Lung (tissue), 12 donors: ENCODE data around the gene CCDC8. TPM values are rescaled to one million over a fixed set of nuclear protein-coding genes. Genes with fewer than 3 reads are reported as not detected.
A peak's percentile ranks its signal among the peaks of the same experiment; 100 is the strongest.

Experiments
- ATAC-seq: fragments of 200-7000 bp; cut with Tn5 transposase; one replicate; pipeline ENCODE4 v1.9.1; 2020; ENCODE audit warnings: moderate number of reproducible peaks; ENCODE audit not compliant: insufficient read depth, low FRiP score
- DNase-seq, 3 donors: peaks; one replicate each; pipeline ENCODE4 v3.0.0-alpha.2; 2013 to 2017
- H3K27ac ChIP-seq, 2 donors: one replicate each; pipeline ENCODE4 v1.5.1; 2013; ENCODE audit warnings: mild to moderate bottlenecking in 2 of 2, moderate library complexity in 2 of 2, control low read depth in 1 of 2, inconsistent platforms in 1 of 2, low read depth in 1 of 2, low read length in 1 of 2
- H3K27me3 ChIP-seq, 3 donors: one replicate each; pipeline ENCODE4 v1.5.1; 2013; ENCODE audit warnings: low read length in 2 of 3; ENCODE audit not compliant: control insufficient read depth in 3 of 3, insufficient read depth in 3 of 3
- H3K36me3 ChIP-seq, 4 donors: one replicate each; pipeline ENCODE4 v1.5.1; 2013; ENCODE audit warnings: low read length in 4 of 4, mild to moderate bottlenecking in 1 of 4, moderate library complexity in 1 of 4; ENCODE audit not compliant: control insufficient read depth in 4 of 4, insufficient read depth in 4 of 4
- H3K4me1 ChIP-seq, 5 donors: one replicate each; pipeline ENCODE4 v1.5.1; 2013; ENCODE audit warnings: low read length in 5 of 5, mild to moderate bottlenecking in 2 of 5, moderate library complexity in 1 of 5; ENCODE audit not compliant: control insufficient read depth in 5 of 5, insufficient read depth in 5 of 5
- H3K4me3 ChIP-seq: one replicate; pipeline ENCODE4 v1.5.1; 2013; ENCODE audit warnings: mild to moderate bottlenecking, control low read depth, moderate library complexity
- H3K9ac ChIP-seq, 2 donors: one replicate each; pipeline ENCODE4 v1.5.1; 2013; ENCODE audit warnings: low read length in 2 of 2, control low read depth in 1 of 2; ENCODE audit not compliant: insufficient read depth in 1 of 2
- H3K9me3 ChIP-seq, 4 donors: one replicate each; pipeline ENCODE4 v1.5.1; 2013; ENCODE audit warnings: low read length in 3 of 4, mild to moderate bottlenecking in 1 of 4, moderate library complexity in 1 of 4; ENCODE audit not compliant: control insufficient read depth in 4 of 4, insufficient read depth in 3 of 4
- CTCF ChIP-seq: IDR thresholded peaks from 2 replicates; pipeline ENCODE4 v1.5.1; 2012; ENCODE audit warnings: mild to moderate bottlenecking; ENCODE audit errors: control extremely low read depth, extremely low read depth
- WGBS, 2 donors: extraction: QIAGEN DNeasy Blood & Tissue Kit; methylation state at CpG; one replicate each; pipeline ENCODE4 v1.1.7; 2013; 5-methylcytosine and 5-hydroxymethylcytosine counted together
- polyA plus RNA-seq, 2 donors: library from polyadenylated mRNA; stranded (reverse); fragments of 200-250 nt; gene quantifications; one replicate each; pipeline ENCODE4 v1.2.1, GENCODE V29; 2013
- total RNA-seq, 2 donors: library from RNA; depleted of rRNA in 1 of 2; stranded (reverse); fragments of >200 nt in 1 of 2; gene quantifications; one replicate each; pipeline ENCODE4 v1.2.1, GENCODE V29; 2014 to 2021
- donor health status: control.
- donor health status: control.
- donor health status: Bipolar disorder and iron deficiency.
- donor health status: healthy.
- donor health status: DM: yes; HTN: yes; CAD: no.

Gene CCDC8
- total and polyA plus RNA-seq, 4 donors, result 3.9 to 45.7 (median 13.0) TPM

GRCh38 chr19:46393456-46394401 lies 19.6 kb downstream of the CCDC8 start:
- WGBS, 2 donors, result 77 to 83% methylated on average over 21 of the region's 21 CpGs
- H3K27ac ChIP-seq, result no peak overlapping the region

GRCh38 chr19:46392837-46393236 lies 20.5 kb downstream of the CCDC8 start:
- no peaks in the 10 kb centered on the region for H3K9me3 ChIP-seq
- no peaks in the 10 kb centered on the region for H3K27me3 ChIP-seq
- H3K36me3 ChIP-seq, result peaks cover 8 to 41% (median 17%) of the 10 kb centered on the region in 4 donors
- H3K27ac ChIP-seq, result no peak overlapping the region
- TF ChIP-seq CTCF, result no peak
- H3K4me3 ChIP-seq, result no peak overlapping the region
- H3K4me1 ChIP-seq, result peaks cover 0 to 35% (median 5%) of the 10 kb centered on the region in 5 donors
- no peak for ATAC-seq
- H3K9ac ChIP-seq, result peak overlapping the region in 1 of 2 donors; percentile 18
- WGBS, 2 donors, result 41 to 52% methylated on average over 4 of the region's 4 CpGs
- peak in 1 of 3 donors; percentile 45 for DNase-seq

More at GRCh38 chr19:46393456-46394401, 19.6 kb downstream of the CCDC8 start:
- H3K36me3 ChIP-seq, result peaks cover 6 to 32% (median 12%) of the 10 kb centered on the region in 4 donors
- no peak overlapping the region for H3K4me3 ChIP-seq
- peaks cover 0 to 35% (median 5%) of the 10 kb centered on the region in 5 donors for H3K4me1 ChIP-seq
- no peaks in the 10 kb centered on the region for H3K9me3 ChIP-seq
- H3K27me3 ChIP-seq, result no peaks in the 10 kb centered on the region
- no peak for TF ChIP-seq CTCF
- DNase-seq (no peak), ATAC-seq (no peak)
- no peak overlapping the region for H3K9ac ChIP-seq

- no peak overlapping the region for H3K4me3 ChIP-seq
- peak; percentile 88 to 98 (median 95) for DNase-seq
- peaks cover 0 to 35% (median 5%) of the 10 kb centered on the region in 5 donors for H3K4me1 ChIP-seq
- H3K36me3 ChIP-seq, result peaks cover 8 to 46% (median 20%) of the 10 kb centered on the region in 4 donors
- no peaks in the 10 kb centered on the region for H3K9me3 ChIP-seq
- no peak for TF ChIP-seq CTCF
- no peaks in the 10 kb centered on the region for H3K27me3 ChIP-seq
- H3K9ac ChIP-seq, result peak overlapping the region in 1 of 2 donors; percentile 18
- 56 to 74% methylated on average over 21 of the region's 21 CpGs for WGBS, 2 donors
- no peak overlapping the region for H3K27ac ChIP-seq
- no peak for ATAC-seq
Observed at GRCh38 chr19:46392252-46392801, 21.0 kb downstream of the CCDC8 start.
